HepG2 (cell line): ENCODE measurements around the gene TUBB. TPM values are rescaled to one million over a fixed set of nuclear protein-coding genes. Genes with fewer than 3 reads are reported as not detected.

Experiments used
- CBFB ChIP-seq: sonication (generic); formaldehyde crosslinking; IDR thresholded peaks from 2 replicates; pipeline ENCODE4 v1.4.0; 2020; ENCODE audit warnings: missing genetic modification reagents
- DNMT1 ChIP-seq: sonication (generic); formaldehyde crosslinking; IDR thresholded peaks from 2 replicates; pipeline ENCODE4 v1.5.1; 2020; ENCODE audit warnings: mild to moderate bottlenecking, missing genetic modification reagents
- FOSL2 ChIP-seq: sonication (generic); formaldehyde crosslinking; IDR thresholded peaks from 2 replicates; pipeline ENCODE4 v1.4.0; 2020; ENCODE audit warnings: missing genetic modification reagents
- HNF4G ChIP-seq, 2 experiments: sonication (generic) in 1 of 2; formaldehyde crosslinking in 1 of 2; IDR thresholded peaks; 2 replicates each; pipeline versions ENCODE4 v1.4.0 to v1.6.1; 2011 to 2020; ENCODE audit warnings: borderline replicate concordance in 2 of 2, low read depth in 2 of 2, mild to moderate bottlenecking in 2 of 2, low read length in 1 of 2, missing genetic modification reagents in 1 of 2, moderate library complexity in 1 of 2
- HNRNPUL1 ChIP-seq: fragments of 200-400 bp; formaldehyde crosslinking; IDR thresholded peaks from 2 replicates; pipeline ENCODE4 v1.6.1; 2017; ENCODE audit warnings: low read depth, mild to moderate bottlenecking, low read length, moderate library complexity
- PHB2 ChIP-seq: fragments of 450-650 bp; IDR thresholded peaks from 2 replicates; pipeline ENCODE4 v1.6.1; 2018; ENCODE audit not compliant: partially characterized antibody
- PITX1 ChIP-seq: sonication (generic); formaldehyde crosslinking; IDR thresholded peaks from 2 replicates; pipeline ENCODE4 v1.5.1; 2020; ENCODE audit warnings: mild to moderate bottlenecking, missing genetic modification reagents
- SMYD3 ChIP-seq: sonication (generic); formaldehyde crosslinking; IDR thresholded peaks from 2 replicates; pipeline ENCODE4 v1.8.1; 2023; ENCODE audit warnings: mild to moderate bottlenecking, missing genetic modification reagents
- SOX5 ChIP-seq: IDR thresholded peaks from 2 replicates; pipeline ENCODE4 v1.6.1; 2016; ENCODE audit warnings: borderline replicate concordance
- STAT5B ChIP-seq: sonication (generic); formaldehyde crosslinking; IDR thresholded peaks from 2 replicates; pipeline ENCODE4 v1.4.0; 2020; ENCODE audit warnings: missing genetic modification reagents
- TRIM24 ChIP-seq: sonication (generic); formaldehyde crosslinking; IDR thresholded peaks from 2 replicates; pipeline ENCODE4 v1.8.0; 2022; ENCODE audit warnings: mild to moderate bottlenecking, missing genetic modification reagents
- ZBTB20 ChIP-seq: sonication (generic); formaldehyde crosslinking; IDR thresholded peaks from 2 replicates; pipeline ENCODE4 v1.8.1; 2023; ENCODE audit warnings: missing genetic modification reagents, low read depth, mild to moderate bottlenecking, borderline replicate concordance
- ZNF160 ChIP-seq: sonication (generic); formaldehyde crosslinking; IDR thresholded peaks from 2 replicates; pipeline ENCODE4 v1.8.0; 2022; ENCODE audit warnings: mild to moderate bottlenecking, inconsistent platforms, missing genetic modification reagents
- ZNF383 ChIP-seq: sonication (generic); formaldehyde crosslinking; IDR thresholded peaks from 2 replicates; pipeline ENCODE4 v1.4.0; 2020; ENCODE audit warnings: missing genetic modification reagents, mild to moderate bottlenecking, borderline replicate concordance
- ZNF446 ChIP-seq: sonication (generic); formaldehyde crosslinking; IDR thresholded peaks from 2 replicates; pipeline ENCODE4 v1.5.0; 2020; ENCODE audit warnings: mild to moderate bottlenecking, missing genetic modification reagents
- ZNF83 ChIP-seq: sonication (generic); formaldehyde crosslinking; IDR thresholded peaks from 2 replicates; pipeline ENCODE4 v1.4.0; 2020; ENCODE audit warnings: missing genetic modification reagents, mild to moderate bottlenecking, borderline replicate concordance
- polyA plus RNA-seq, 8 experiments: library from polyadenylated mRNA; depleted of rRNA in 3 of 8; stranded (reverse) in 7 of 8; unstranded in 1 of 8; fragments of >200 nt; fragmentation: Illumina TruSeq in 4 of 8; extraction: Trizol in 4 of 8; gene quantifications; 2 replicates each; pipeline versions ENCODE4 v1.2.1 to v1.2.3, GENCODE V29; 2011 to 2016; ENCODE audit warnings: low read depth in 4 of 8, missing spikeins in 1 of 8, mixed read lengths in 1 of 8; ENCODE audit not compliant: insufficient read depth in 1 of 8
- total RNA-seq, 5 experiments: library from RNA; depleted of rRNA; stranded (reverse); fragments of >200 nt; fragmentation: Illumina TruSeq; extraction: Trizol; gene quantifications; 2 replicates each; pipeline ENCODE4 v1.2.3, GENCODE V29; 2016; ENCODE audit warnings: low read depth in 1 of 5
- TF ChIP-seq, protein P1 (sequence below): sonication (generic); formaldehyde crosslinking; IDR thresholded peaks from 2 replicates; pipeline ENCODE4 v1.5.1; 2020; ENCODE audit warnings: mild to moderate bottlenecking, moderate library complexity, missing genetic modification reagents
- TF ChIP-seq, protein P2 (sequence below): sonication (generic); formaldehyde crosslinking; IDR thresholded peaks from one replicate; pipeline ENCODE4 v1.5.1; 2020; ENCODE audit warnings: mild to moderate bottlenecking, missing genetic modification reagents; ENCODE audit errors: not compliant biosample characterization

Gene TUBB
- total and polyA plus RNA-seq, 2 of the 13 experiments (the other 11 are each of a cell fraction or from before 2014, with no cell fraction given): 911 to 1,163 TPM

DNA sequence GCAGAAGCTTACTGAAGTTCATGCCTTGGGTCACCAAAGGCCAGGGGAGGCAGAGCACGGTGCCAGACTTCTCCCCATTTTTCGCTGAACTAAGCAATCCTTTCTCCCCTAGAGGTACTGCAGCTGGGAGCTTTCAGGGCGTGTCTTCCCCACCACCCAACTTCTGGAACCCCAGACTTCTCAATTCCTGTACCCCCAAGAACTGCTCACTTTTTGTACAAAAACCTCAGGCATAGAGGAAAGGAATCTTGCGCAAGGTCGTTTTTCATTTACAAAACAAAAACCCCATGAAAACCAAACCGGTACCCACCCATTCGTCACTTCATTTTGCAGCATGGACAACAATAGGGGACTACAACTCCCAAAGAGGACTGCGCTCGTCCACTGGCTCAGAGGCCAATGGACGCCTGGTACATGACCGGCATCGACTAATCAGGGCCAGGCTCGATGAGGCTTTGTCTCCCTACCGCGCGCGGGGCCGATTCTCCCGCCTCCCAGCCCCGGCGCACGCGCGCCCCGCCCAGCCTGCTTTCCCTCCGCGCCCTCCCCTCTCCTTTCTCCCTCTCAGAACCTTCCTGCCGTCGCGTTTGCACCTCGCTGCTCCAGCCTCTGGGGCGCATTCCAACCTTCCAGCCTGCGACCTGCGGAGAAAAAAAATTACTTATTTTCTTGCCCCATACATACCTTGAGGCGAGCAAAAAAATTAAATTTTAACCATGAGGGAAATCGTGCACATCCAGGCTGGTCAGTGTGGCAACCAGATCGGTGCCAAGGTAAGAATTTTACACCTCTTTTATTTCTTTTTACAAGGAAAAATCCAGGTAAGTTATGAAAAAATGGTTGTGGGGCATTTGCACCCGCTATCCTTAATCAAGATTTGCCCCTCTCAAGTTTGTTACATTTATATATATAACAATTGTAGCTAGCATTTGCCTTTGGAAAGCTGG is at the start of gene TUBB (continued):
- TF ChIP-seq SOX5 (CRISPR knock-in tag): peak; percentile 82
- peak; percentile 59; the same call in 1 of the 2 replicates for TF ChIP-seq PITX1
- no peak for TF ChIP-seq DNMT1 (CRISPR knock-in tag)
- TF ChIP-seq ZBTB20 (CRISPR knock-in tag): peak; percentile 70; the same call in 1 of the 2 replicates
- TF ChIP-seq ZNF383 (CRISPR knock-in tag): no peak
- TF ChIP-seq, protein P1, sequence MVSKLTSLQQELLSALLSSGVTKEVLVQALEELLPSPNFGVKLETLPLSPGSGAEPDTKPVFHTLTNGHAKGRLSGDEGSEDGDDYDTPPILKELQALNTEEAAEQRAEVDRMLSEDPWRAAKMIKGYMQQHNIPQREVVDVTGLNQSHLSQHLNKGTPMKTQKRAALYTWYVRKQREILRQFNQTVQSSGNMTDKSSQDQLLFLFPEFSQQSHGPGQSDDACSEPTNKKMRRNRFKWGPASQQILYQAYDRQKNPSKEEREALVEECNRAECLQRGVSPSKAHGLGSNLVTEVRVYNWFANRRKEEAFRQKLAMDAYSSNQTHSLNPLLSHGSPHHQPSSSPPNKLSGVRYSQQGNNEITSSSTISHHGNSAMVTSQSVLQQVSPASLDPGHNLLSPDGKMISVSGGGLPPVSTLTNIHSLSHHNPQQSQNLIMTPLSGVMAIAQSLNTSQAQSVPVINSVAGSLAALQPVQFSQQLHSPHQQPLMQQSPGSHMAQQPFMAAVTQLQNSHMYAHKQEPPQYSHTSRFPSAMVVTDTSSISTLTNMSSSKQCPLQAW (CRISPR knock-in tag): no peak; the same call in none of the 2 replicates
- TF ChIP-seq, protein P2, sequence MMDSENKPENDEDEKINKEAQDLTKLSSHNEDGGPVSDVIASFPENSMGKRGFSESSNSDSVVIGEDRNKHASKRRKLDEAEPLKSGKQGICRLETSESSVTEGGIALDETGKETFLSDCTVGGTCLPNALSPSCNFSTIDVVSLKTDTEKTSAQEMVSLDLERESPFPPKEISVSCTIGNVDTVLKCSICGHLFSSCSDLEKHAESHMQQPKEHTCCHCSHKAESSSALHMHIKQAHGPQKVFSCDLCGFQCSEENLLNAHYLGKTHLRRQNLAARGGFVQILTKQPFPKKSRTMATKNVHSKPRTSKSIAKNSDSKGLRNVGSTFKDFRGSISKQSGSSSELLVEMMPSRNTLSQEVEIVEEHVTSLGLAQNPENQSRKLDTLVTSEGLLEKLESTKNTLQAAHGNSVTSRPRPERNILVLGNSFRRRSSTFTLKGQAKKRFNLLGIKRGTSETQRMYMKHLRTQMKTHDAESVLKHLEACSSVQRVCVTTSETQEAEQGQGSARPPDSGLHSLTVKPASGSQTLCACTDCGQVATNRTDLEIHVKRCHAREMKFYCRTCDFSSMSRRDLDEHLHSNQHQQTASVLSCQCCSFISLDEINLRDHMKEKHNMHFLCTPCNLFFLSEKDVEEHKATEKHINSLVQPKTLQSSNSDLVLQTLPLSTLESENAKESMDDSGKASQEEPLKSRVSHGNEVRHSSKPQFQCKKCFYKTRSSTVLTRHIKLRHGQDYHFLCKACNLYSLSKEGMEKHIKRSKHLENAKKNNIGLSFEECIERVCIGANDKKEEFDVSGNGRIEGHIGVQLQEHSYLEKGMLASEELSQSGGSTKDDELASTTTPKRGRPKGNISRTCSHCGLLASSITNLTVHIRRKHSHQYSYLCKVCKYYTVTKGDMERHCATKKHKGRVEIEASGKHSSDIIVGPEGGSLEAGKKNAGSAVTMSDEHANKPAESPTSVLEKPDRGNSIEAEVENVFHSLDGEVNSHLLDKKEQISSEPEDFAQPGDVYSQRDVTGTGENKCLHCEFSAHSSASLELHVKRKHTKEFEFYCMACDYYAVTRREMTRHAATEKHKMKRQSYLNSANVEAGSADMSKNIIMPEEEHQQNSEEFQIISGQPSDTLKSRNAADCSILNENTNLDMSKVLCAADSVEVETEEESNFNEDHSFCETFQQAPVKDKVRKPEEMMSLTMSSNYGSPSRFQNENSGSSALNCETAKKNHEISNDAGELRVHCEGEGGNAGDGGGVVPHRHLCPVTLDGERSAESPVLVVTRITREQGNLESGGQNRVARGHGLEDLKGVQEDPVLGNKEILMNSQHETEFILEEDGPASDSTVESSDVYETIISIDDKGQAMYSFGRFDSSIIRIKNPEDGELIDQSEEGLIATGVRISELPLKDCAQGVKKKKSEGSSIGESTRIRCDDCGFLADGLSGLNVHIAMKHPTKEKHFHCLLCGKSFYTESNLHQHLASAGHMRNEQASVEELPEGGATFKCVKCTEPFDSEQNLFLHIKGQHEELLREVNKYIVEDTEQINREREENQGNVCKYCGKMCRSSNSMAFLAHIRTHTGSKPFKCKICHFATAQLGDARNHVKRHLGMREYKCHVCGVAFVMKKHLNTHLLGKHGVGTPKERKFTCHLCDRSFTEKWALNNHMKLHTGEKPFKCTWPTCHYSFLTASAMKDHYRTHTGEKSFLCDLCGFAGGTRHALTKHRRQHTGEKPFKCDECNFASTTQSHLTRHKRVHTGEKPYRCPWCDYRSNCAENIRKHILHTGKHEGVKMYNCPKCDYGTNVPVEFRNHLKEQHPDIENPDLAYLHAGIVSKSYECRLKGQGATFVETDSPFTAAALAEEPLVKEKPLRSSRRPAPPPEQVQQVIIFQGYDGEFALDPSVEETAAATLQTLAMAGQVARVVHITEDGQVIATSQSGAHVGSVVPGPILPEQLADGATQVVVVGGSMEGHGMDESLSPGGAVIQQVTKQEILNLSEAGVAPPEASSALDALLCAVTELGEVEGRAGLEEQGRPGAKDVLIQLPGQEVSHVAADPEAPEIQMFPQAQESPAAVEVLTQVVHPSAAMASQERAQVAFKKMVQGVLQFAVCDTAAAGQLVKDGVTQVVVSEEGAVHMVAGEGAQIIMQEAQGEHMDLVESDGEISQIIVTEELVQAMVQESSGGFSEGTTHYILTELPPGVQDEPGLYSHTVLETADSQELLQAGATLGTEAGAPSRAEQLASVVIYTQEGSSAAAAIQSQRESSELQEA (CRISPR knock-in tag): no peak
- TF ChIP-seq PHB2: no peak
- TF ChIP-seq ZNF446 (CRISPR knock-in tag): peak; percentile 59; the same call in 1 of the 2 replicates
- no peak; the same call in 1 of the 2 replicates for TF ChIP-seq CBFB (CRISPR knock-in tag)
- TF ChIP-seq ZNF83 (CRISPR knock-in tag): no peak; the same call in 1 of the 2 replicates
- peak; percentile 39; the same call in 1 of the 2 replicates for TF ChIP-seq HNF4G (IDR thresholded peaks at IDR 0.05; ENCODE audit: borderline replicate concordance, low read depth, low read length)
- TF ChIP-seq HNF4G (CRISPR knock-in tag; IDR thresholded peaks at IDR 0.05; ENCODE audit: borderline replicate concordance, low read depth): no peak
- no peak for TF ChIP-seq SMYD3
- no peak for TF ChIP-seq TRIM24
- TF ChIP-seq STAT5B (CRISPR knock-in tag): no peak
- TF ChIP-seq FOSL2 (CRISPR knock-in tag): peak; percentile 54
- no peak for TF ChIP-seq HNRNPUL1
- no peak; the same call in 1 of the 2 replicates for TF ChIP-seq ZNF160 (CRISPR knock-in tag)
